ENCODE results near the gene AGPAT4. TPM values are rescaled to one million over a fixed set of nuclear protein-coding genes. Genes with fewer than 3 reads are reported as not detected.

Gene AGPAT4
- total and polyA plus RNA-seq, 2 of the 4 experiments (the other 2 are of a cell fraction) = 3.6 to 3.8 TPM

DNA sequence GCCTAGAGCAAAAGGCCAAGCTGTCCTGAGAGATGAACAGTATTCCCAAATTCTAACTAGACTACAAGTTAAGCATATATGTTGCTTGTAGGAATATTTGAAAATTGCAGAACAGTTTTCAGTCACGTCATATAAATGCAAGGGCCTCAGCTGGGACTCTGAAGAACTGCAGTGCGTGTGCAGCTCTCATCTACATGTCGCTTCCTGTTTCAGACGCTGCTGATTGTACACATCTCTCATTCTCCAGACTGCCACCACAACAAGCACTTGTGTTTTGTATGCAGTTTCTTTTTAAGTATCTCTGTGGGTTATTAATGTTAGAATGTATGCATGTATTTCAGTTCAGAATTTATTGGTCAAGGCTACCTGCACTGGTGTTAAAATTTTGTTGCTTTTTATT lies 162.6 kb downstream of the AGPAT4 start:
- CTCF ChIA-PET = interaction anchor here (0.9 kb wide), 1 partner anchor 20 kb away, joined by 3 read pairs; no protein-coding TSS in a partner anchor
- intact Hi-C loops (cut with micrococcal nuclease) = no loop called here

More for the DNA sequence above, 162.6 kb downstream of the AGPAT4 start:
- H3K14ac ChIP-seq (replicated peaks; ENCODE audit: low read depth, low read length) = no peak overlapping the region
- H2BK20ac ChIP-seq (ENCODE audit: low read depth, low read length) = no peak overlapping the region
- POLR2A ChIA-PET (ENCODE audit: unreplicated experiment) = no interaction called here
- no peak overlapping the region for H4K8ac ChIP-seq (ENCODE audit: low read depth in 2 of 2, low read length in 2 of 2)
- no peak overlapping the region for H2BK15ac ChIP-seq (ENCODE audit: low read depth, low read length)
- ATAC-seq (ENCODE audit: low read depth) (no peak), DNase-seq (no peak)
- no peak overlapping the region for H3K4ac ChIP-seq (ENCODE audit: low read depth, low read length)
- WGBS, 2 experiments (ENCODE audit: extremely low coverage in 2 of 2, insufficient read length in 1 of 2) = no CpG with 5 or more reads among the region's 4 CpGs
- H4K20me1 ChIP-seq (ENCODE audit: insufficient read depth, low read length) = no peaks in the 10 kb centered on the region
- peaks cover 2% of the 10 kb centered on the region; the same call in 1 of the 2 replicates for H3K4me1 ChIP-seq (ENCODE audit: control insufficient read depth, insufficient read depth, low read length)
- no peak overlapping the region for H3K18ac ChIP-seq (ENCODE audit: low read depth, low read length)
- peaks cover 2% of the 10 kb centered on the region; the same call in 1 of the 2 replicates for H3K9me1 ChIP-seq (ENCODE audit: insufficient read depth, low read length)
- no peak overlapping the region for H3K23ac ChIP-seq (ENCODE audit: low read depth, low read length)
- no peak overlapping the region for H3K4me2 ChIP-seq (ENCODE audit: low read depth, low read length)
- H3K4me3 ChIP-seq (ENCODE audit: insufficient read depth, low read depth, low read length) = no peak overlapping the region
- no peak overlapping the region for H2BK5ac ChIP-seq (ENCODE audit: low read depth, low read length, poor library complexity, severe bottlenecking)
- in situ Hi-C loops (cut with MboI; ENCODE audit: low sequenced_read_pairs) (no loop called here), dilution Hi-C loops (cut with HindIII; ENCODE audit: low sequenced_read_pairs, unreplicated experiment) (no loop called here)
- H2AFZ ChIP-seq (replicated peaks; ENCODE audit: low read length, poor library complexity) = no peak overlapping the region
- H3K9me3 ChIP-seq (ENCODE audit: control insufficient read depth, insufficient read depth, low read length) = no peaks in the 10 kb centered on the region
- BruUV-seq (replicated peaks) = no TSS peak
- no peaks in the 10 kb centered on the region for H3K27me3 ChIP-seq (ENCODE audit: control insufficient read depth, insufficient read depth, low read length)
- no peak overlapping the region for H2AK9ac ChIP-seq (replicated peaks; ENCODE audit: low read depth, low read length, poor library complexity)
- H2BK120ac ChIP-seq (ENCODE audit: low read depth, low read length) = no peak overlapping the region
- TF ChIP-seq RCOR1 (IDR thresholded peaks at IDR 0.05; ENCODE audit: insufficient replicate concordance, low read length) (no peak), POLR2A (IDR thresholded peaks at IDR 0.05; ENCODE audit: low read depth, low read length) (no peak), BHLHE40 (IDR thresholded peaks at IDR 0.05; ENCODE audit: low read depth, low read length) (no peak), MXI1 (IDR thresholded peaks at IDR 0.05; ENCODE audit: borderline replicate concordance, low read depth, low read length) (no peak), SMC3 (IDR thresholded peaks at IDR 0.05; ENCODE audit: low read depth, low read length) (no peak), NFE2L2 (IDR thresholded peaks at IDR 0.05; ENCODE audit: low read depth, low read length) (no peak)
- TF ChIP-seq, protein P1, sequence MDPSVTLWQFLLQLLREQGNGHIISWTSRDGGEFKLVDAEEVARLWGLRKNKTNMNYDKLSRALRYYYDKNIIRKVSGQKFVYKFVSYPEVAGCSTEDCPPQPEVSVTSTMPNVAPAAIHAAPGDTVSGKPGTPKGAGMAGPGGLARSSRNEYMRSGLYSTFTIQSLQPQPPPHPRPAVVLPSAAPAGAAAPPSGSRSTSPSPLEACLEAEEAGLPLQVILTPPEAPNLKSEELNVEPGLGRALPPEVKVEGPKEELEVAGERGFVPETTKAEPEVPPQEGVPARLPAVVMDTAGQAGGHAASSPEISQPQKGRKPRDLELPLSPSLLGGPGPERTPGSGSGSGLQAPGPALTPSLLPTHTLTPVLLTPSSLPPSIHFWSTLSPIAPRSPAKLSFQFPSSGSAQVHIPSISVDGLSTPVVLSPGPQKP (IDR thresholded peaks at IDR 0.05; ENCODE audit: borderline replicate concordance, low read depth, low read length) = no peak
- TF ChIP-seq, protein P2, sequence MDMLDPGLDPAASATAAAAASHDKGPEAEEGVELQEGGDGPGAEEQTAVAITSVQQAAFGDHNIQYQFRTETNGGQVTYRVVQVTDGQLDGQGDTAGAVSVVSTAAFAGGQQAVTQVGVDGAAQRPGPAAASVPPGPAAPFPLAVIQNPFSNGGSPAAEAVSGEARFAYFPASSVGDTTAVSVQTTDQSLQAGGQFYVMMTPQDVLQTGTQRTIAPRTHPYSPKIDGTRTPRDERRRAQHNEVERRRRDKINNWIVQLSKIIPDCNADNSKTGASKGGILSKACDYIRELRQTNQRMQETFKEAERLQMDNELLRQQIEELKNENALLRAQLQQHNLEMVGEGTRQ (IDR thresholded peaks at IDR 0.05; ENCODE audit: low read depth, low read length) = no peak
- TF ChIP-seq, protein P3, sequence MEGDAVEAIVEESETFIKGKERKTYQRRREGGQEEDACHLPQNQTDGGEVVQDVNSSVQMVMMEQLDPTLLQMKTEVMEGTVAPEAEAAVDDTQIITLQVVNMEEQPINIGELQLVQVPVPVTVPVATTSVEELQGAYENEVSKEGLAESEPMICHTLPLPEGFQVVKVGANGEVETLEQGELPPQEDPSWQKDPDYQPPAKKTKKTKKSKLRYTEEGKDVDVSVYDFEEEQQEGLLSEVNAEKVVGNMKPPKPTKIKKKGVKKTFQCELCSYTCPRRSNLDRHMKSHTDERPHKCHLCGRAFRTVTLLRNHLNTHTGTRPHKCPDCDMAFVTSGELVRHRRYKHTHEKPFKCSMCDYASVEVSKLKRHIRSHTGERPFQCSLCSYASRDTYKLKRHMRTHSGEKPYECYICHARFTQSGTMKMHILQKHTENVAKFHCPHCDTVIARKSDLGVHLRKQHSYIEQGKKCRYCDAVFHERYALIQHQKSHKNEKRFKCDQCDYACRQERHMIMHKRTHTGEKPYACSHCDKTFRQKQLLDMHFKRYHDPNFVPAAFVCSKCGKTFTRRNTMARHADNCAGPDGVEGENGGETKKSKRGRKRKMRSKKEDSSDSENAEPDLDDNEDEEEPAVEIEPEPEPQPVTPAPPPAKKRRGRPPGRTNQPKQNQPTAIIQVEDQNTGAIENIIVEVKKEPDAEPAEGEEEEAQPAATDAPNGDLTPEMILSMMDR (conservative IDR thresholded peaks at IDR 0.05; ENCODE audit: low read depth, low read length) = no peak
- H3K9ac ChIP-seq (ENCODE audit: low read depth, low read length) = no peak overlapping the region
- H4K5ac ChIP-seq (ENCODE audit: low read depth, low read length) = no peak overlapping the region
- H3K36me3 ChIP-seq (ENCODE audit: control insufficient read depth, insufficient read depth, low read length) = peaks cover 41% of the 10 kb centered on the region
- no peak overlapping the region for H3K56ac ChIP-seq (ENCODE audit: extremely low read depth, insufficient read depth, low read length)
- no peaks in the 10 kb centered on the region; a peak in 1 of 4 replicates for H3K79me1 ChIP-seq (ENCODE audit: low read depth in 1 of 2, low read length in 2 of 2)
- no peak overlapping the region for H4K91ac ChIP-seq (ENCODE audit: insufficient read depth, low read depth, low read length)
- no peak overlapping the region for H3K27ac ChIP-seq (ENCODE audit: insufficient read depth, low read length)
- H2AK5ac ChIP-seq (ENCODE audit: low read depth, low read length) = no peak overlapping the region
